Upper lobe of left lung (tissue), 4 donors: Measurements from ENCODE around the gene PACS2.

Source experiments
- CTCF ChIP-seq, 6 experiments: fragments of 450-650 bp in 4 of 6; fragments of 200-600 bp in 2 of 6; sonication (generic) in 2 of 6; IDR thresholded peaks; one replicate each; pipeline ENCODE4 v1.5.1; 2016 to 2019; ENCODE audit warnings: antibody characterized with exemption in 6 of 6
- POLR2A ChIP-seq, 4 donors: fragments of 450-650 bp; IDR thresholded peaks; one replicate each; pipeline ENCODE4 v1.5.1; 2016 to 2017; ENCODE audit warnings: antibody characterized with exemption in 4 of 4, mild to moderate bottlenecking in 2 of 4
- POLR2AphosphoS5 ChIP-seq, 2 donors: sonication (generic); formaldehyde crosslinking; IDR thresholded peaks; one replicate each; pipeline ENCODE4 v1.5.1; 2017; ENCODE audit warnings: antibody characterized with exemption in 2 of 2

- no peak for TF ChIP-seq CTCF (IDR thresholded peaks at IDR 0.05)
- TF ChIP-seq POLR2AphosphoS5 (IDR thresholded peaks at IDR 0.05) = no peak
- TF ChIP-seq POLR2A (IDR thresholded peaks at IDR 0.05) = no peak
Observed at GRCh38 chr14:105399466-105399775, 84.9 kb downstream of the PACS2 start.
